Measurements from ENCODE around the gene PPP1R1B. TPM values are rescaled to one million over a fixed set of nuclear protein-coding genes. Genes with fewer than 3 reads are reported as not detected.

PPP1R1B gene
- total RNA-seq, 1 experiment from 2014 or later = not detected

- no peak for DNase-seq
These were observed 14.4 kb upstream of the PPP1R1B start for GRCh38 chr17:39612291-39612894.

GRCh38 chr17:39612935-39613464 lies 13.8 kb upstream of the PPP1R1B start:
- H3K27ac Mint-ChIP-seq (ENCODE audit: unreplicated experiment) = no peak overlapping the region

More at GRCh38 chr17:39612291-39612894, 14.4 kb upstream of the PPP1R1B start:
- Mint-ChIP-seq H3K27me3 (ENCODE audit: insufficient read depth, unreplicated experiment) (peaks cover 22% of the 10 kb centered on the region), H3K36me3 (ENCODE audit: insufficient read depth, unreplicated experiment) (no peaks in the 10 kb centered on the region), H3K27ac (ENCODE audit: unreplicated experiment) (no peak overlapping the region), H3K4me1 (ENCODE audit: low read depth, unreplicated experiment) (no peaks in the 10 kb centered on the region), H3K9me3 (ENCODE audit: unreplicated experiment) (no peaks in the 10 kb centered on the region), H3K4me3 (ENCODE audit: unreplicated experiment) (no peak overlapping the region)
- Histone ChIP-seq H3K4me1 (0 out of 2 replicates have a peak, but pooled peaks cover 3% of the 10 kb centered on the region), H3K36me3 (ENCODE audit: control insufficient read depth, insufficient read depth, low read length) (no peaks in the 10 kb centered on the region), H3K9me3 (no peaks in the 10 kb centered on the region), H3K27me3 (replicated peaks; ENCODE audit: control insufficient read depth, insufficient read depth, low read length) (peaks cover 3% of the 10 kb centered on the region; the same call in 1 of the 2 replicates), H3K4me3 (ENCODE audit: low read depth, low read length) (no peak overlapping the region)
- ChIA-PET POLR2A (no interaction called here), CTCF (interaction anchor here (2.9 kb wide), 1 partner anchor 9 kb away, joined by 9 read pairs; no protein-coding TSS in a partner anchor)
- BruUV-seq (replicated peaks) = no TSS peak
- TF ChIP-seq, protein P1, sequence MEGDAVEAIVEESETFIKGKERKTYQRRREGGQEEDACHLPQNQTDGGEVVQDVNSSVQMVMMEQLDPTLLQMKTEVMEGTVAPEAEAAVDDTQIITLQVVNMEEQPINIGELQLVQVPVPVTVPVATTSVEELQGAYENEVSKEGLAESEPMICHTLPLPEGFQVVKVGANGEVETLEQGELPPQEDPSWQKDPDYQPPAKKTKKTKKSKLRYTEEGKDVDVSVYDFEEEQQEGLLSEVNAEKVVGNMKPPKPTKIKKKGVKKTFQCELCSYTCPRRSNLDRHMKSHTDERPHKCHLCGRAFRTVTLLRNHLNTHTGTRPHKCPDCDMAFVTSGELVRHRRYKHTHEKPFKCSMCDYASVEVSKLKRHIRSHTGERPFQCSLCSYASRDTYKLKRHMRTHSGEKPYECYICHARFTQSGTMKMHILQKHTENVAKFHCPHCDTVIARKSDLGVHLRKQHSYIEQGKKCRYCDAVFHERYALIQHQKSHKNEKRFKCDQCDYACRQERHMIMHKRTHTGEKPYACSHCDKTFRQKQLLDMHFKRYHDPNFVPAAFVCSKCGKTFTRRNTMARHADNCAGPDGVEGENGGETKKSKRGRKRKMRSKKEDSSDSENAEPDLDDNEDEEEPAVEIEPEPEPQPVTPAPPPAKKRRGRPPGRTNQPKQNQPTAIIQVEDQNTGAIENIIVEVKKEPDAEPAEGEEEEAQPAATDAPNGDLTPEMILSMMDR (IDR thresholded peaks at IDR 0.05; ENCODE audit: insufficient read depth in 1 of 2, low read depth in 1 of 2, low read length in 1 of 2, severe bottlenecking in 1 of 2, unreplicated experiment in 1 of 2) = no peak
- intact Hi-C loops (cut with micrococcal nuclease; ENCODE audit: unreplicated experiment) = no loop called here

GRCh38 chr17:39614545-39615157 lies 12.1 kb upstream of the PPP1R1B start:
- TF ChIP-seq, protein P1 (IDR thresholded peaks at IDR 0.05; ENCODE audit: insufficient read depth in 1 of 2, low read depth in 1 of 2, low read length in 1 of 2, severe bottlenecking in 1 of 2, unreplicated experiment in 1 of 2) = no peak
- Histone ChIP-seq H3K4me1 (0 out of 2 replicates have a peak, but pooled peaks cover 3% of the 10 kb centered on the region), H3K27me3 (replicated peaks; ENCODE audit: control insufficient read depth, insufficient read depth, low read length) (peaks cover 4% of the 10 kb centered on the region; the same call in 1 of the 2 replicates), H3K36me3 (ENCODE audit: control insufficient read depth, insufficient read depth, low read length) (no peaks in the 10 kb centered on the region), H3K4me3 (ENCODE audit: low read depth, low read length) (no peak overlapping the region), H3K9me3 (no peaks in the 10 kb centered on the region)
- intact Hi-C loops (cut with micrococcal nuclease; ENCODE audit: unreplicated experiment) = no loop called here
- Mint-ChIP-seq H3K4me1 (ENCODE audit: low read depth, unreplicated experiment) (no peaks in the 10 kb centered on the region), H3K27me3 (ENCODE audit: insufficient read depth, unreplicated experiment) (peaks cover 25% of the 10 kb centered on the region), H3K4me3 (ENCODE audit: unreplicated experiment) (no peak overlapping the region), H3K9me3 (ENCODE audit: unreplicated experiment) (no peaks in the 10 kb centered on the region), H3K27ac (ENCODE audit: unreplicated experiment) (no peak overlapping the region), H3K36me3 (ENCODE audit: insufficient read depth, unreplicated experiment) (no peaks in the 10 kb centered on the region)
- ChIA-PET POLR2A (no interaction called here), CTCF (no interaction called here)
- BruUV-seq (replicated peaks) = no TSS peak
- DNase-seq = no peak

More at GRCh38 chr17:39612935-39613464, 13.8 kb upstream of the PPP1R1B start:
- Histone ChIP-seq H3K9me3 (no peaks in the 10 kb centered on the region), H3K4me3 (ENCODE audit: low read depth, low read length) (no peak overlapping the region), H3K4me1 (0 out of 2 replicates have a peak, but pooled peaks cover 3% of the 10 kb centered on the region), H3K27me3 (replicated peaks; ENCODE audit: control insufficient read depth, insufficient read depth, low read length) (peaks cover 3% of the 10 kb centered on the region; the same call in 1 of the 2 replicates), H3K36me3 (ENCODE audit: control insufficient read depth, insufficient read depth, low read length) (no peaks in the 10 kb centered on the region)
- no peaks in the 10 kb centered on the region for H3K9me3 Mint-ChIP-seq (ENCODE audit: unreplicated experiment)
- intact Hi-C loops (cut with micrococcal nuclease; ENCODE audit: unreplicated experiment) = no loop called here
- no TSS peak for BruUV-seq (replicated peaks)
- peaks cover 22% of the 10 kb centered on the region for H3K27me3 Mint-ChIP-seq (ENCODE audit: insufficient read depth, unreplicated experiment)
- ChIA-PET POLR2A (no interaction called here), CTCF (interaction anchor here (0.9 to 2.9 kb wide), 2 partner anchors 9 to 66 kb away, joined by 8 to 9 read pairs; no protein-coding TSS in a partner anchor)
- TF ChIP-seq, protein P1 (IDR thresholded peaks at IDR 0.05; ENCODE audit: insufficient read depth in 1 of 2, low read depth in 1 of 2, low read length in 1 of 2, severe bottlenecking in 1 of 2, unreplicated experiment in 1 of 2) = no peak
- H3K4me1 Mint-ChIP-seq (ENCODE audit: low read depth, unreplicated experiment) = no peaks in the 10 kb centered on the region
- no peak overlapping the region for H3K4me3 Mint-ChIP-seq (ENCODE audit: unreplicated experiment)
- no peak for DNase-seq
- H3K36me3 Mint-ChIP-seq (ENCODE audit: insufficient read depth, unreplicated experiment) = no peaks in the 10 kb centered on the region
